ENCODE data around the gene DPYSL4. TPM values are rescaled to one million over a fixed set of nuclear protein-coding genes. Genes with fewer than 3 reads are reported as not detected.

The DPYSL4 gene
- total and polyA plus RNA-seq, 2 of the 4 experiments (the other 2 are of a cell fraction), result 8.1 to 30.5 TPM

DNA sequence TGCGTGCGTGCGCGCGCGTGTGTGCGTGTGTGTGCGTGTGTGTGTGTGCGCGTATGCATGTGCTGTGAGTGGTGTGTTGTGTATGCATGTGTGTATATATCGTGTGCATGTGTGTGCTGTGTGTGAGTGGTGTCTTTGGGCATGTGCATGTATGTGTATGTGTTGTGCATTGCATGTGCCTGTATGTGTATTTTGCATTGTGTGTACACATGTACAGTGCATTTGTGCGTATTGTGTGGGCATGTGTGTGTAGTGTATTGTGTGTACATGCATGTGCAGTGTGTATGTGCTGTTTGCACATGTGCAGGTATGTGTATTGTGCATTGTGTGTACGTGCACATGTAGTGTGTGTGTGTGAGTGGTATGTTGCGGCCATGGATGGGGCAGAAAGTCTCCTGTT lies 6.0 kb upstream of the DPYSL4 start:
- Histone ChIP-seq H4K91ac (ENCODE audit: insufficient read depth, low read depth, low read length) (no peak overlapping the region), H3K23ac (ENCODE audit: low read depth, low read length) (no peak overlapping the region), H2AFZ (replicated peaks; ENCODE audit: low read length, poor library complexity) (peak overlapping the region; percentile 33), H3K18ac (ENCODE audit: low read depth, low read length) (no peak overlapping the region), H2BK120ac (ENCODE audit: low read depth, low read length) (no peak overlapping the region), H3K9me3 (ENCODE audit: control insufficient read depth, insufficient read depth, low read length) (no peaks in the 10 kb centered on the region), H4K8ac (ENCODE audit: low read depth in 2 of 2, low read length in 2 of 2) (no peak overlapping the region), H3K9me1 (ENCODE audit: insufficient read depth, low read length) (no peaks in the 10 kb centered on the region), H3K27ac (ENCODE audit: insufficient read depth, low read length) (no peak overlapping the region), H3K14ac (replicated peaks; ENCODE audit: low read depth, low read length) (no peak overlapping the region), H2BK15ac (ENCODE audit: low read depth, low read length) (no peak overlapping the region), H2BK20ac (ENCODE audit: low read depth, low read length) (no peak overlapping the region), H3K56ac (ENCODE audit: extremely low read depth, insufficient read depth, low read length) (no peak overlapping the region), H2AK9ac (replicated peaks; ENCODE audit: low read depth, low read length, poor library complexity) (no peak overlapping the region), H3K36me3 (ENCODE audit: control insufficient read depth, insufficient read depth, low read length) (no peaks in the 10 kb centered on the region), H3K79me1 (ENCODE audit: low read depth in 1 of 2, low read length in 2 of 2) (no peaks in the 10 kb centered on the region), H3K4me3 (ENCODE audit: insufficient read depth, low read depth, low read length) (no peak overlapping the region), H2AK5ac (ENCODE audit: low read depth, low read length) (no peak overlapping the region), H2BK5ac (ENCODE audit: low read depth, low read length, poor library complexity, severe bottlenecking) (no peak overlapping the region), H3K4ac (ENCODE audit: low read depth, low read length) (no peak overlapping the region), H3K27me3 (ENCODE audit: control insufficient read depth, insufficient read depth, low read length) (peaks cover 42% of the 10 kb centered on the region), H3K4me2 (ENCODE audit: low read depth, low read length) (no peak overlapping the region), H3K9ac (ENCODE audit: low read depth, low read length) (no peak overlapping the region), H4K5ac (ENCODE audit: low read depth, low read length) (no peak overlapping the region), H4K20me1 (ENCODE audit: insufficient read depth, low read length) (no peaks in the 10 kb centered on the region; the same call in 1 of the 2 replicates), H3K4me1 (ENCODE audit: control insufficient read depth, insufficient read depth, low read length) (no peaks in the 10 kb centered on the region)
- 56% methylated on average over 13 of the region's 14 CpGs; no CpG with 5 or more reads in 1 of the 2 experiments for WGBS, 2 experiments (ENCODE audit: extremely low coverage in 2 of 2, insufficient read length in 1 of 2)
- DNase-seq (no peak), ATAC-seq (ENCODE audit: low read depth) (no peak)
- intact Hi-C loops (cut with micrococcal nuclease), result no loop called here
- POLR2A ChIA-PET (ENCODE audit: unreplicated experiment), result no interaction called here
- TF ChIP-seq CTCF (conservative IDR thresholded peaks at IDR 0.05; ENCODE audit: low read depth, low read length) (no peak), POLR2A (IDR thresholded peaks at IDR 0.05; ENCODE audit: low read depth, low read length) (no peak), NFE2L2 (IDR thresholded peaks at IDR 0.05; ENCODE audit: low read depth, low read length) (no peak), USF2 (IDR thresholded peaks at IDR 0.05; ENCODE audit: low read depth, low read length) (no peak), BHLHE40 (IDR thresholded peaks at IDR 0.05; ENCODE audit: low read depth, low read length) (no peak), MAZ (IDR thresholded peaks at IDR 0.05; ENCODE audit: borderline replicate concordance, low read depth, low read length) (no peak), FOS (IDR thresholded peaks at IDR 0.05; ENCODE audit: low read depth, low read length) (no peak), SMC3 (IDR thresholded peaks at IDR 0.05; ENCODE audit: low read depth, low read length) (no peak), CHD1 (IDR thresholded peaks at IDR 0.05; ENCODE audit: low read depth, low read length) (no peak), CEBPB (IDR thresholded peaks at IDR 0.05; ENCODE audit: low read depth, low read length) (no peak), RFX5 (IDR thresholded peaks at IDR 0.05; ENCODE audit: low read depth, low read length) (no peak), RCOR1 (IDR thresholded peaks at IDR 0.05; ENCODE audit: insufficient replicate concordance, low read length) (no peak), MXI1 (IDR thresholded peaks at IDR 0.05; ENCODE audit: borderline replicate concordance, low read depth, low read length) (no peak)
- CTCF ChIA-PET, result no interaction called here
- in situ Hi-C loops (cut with MboI; ENCODE audit: low sequenced_read_pairs), result no loop called here
- no TSS peak for BruUV-seq (replicated peaks)
- dilution Hi-C loops (cut with HindIII; ENCODE audit: low sequenced_read_pairs, unreplicated experiment), result no loop called here

All from IMR-90 (cell line).